Esophagus (tissue), 2 donors: ENCODE measurements around the gene H2BK1. TPM values are rescaled to one million over a fixed set of nuclear protein-coding genes. Genes with fewer than 3 reads are reported as not detected.

Experiments used
- H3K27ac ChIP-seq, 2 donors: one replicate each; pipeline ENCODE4 v1.5.1; 2013; ENCODE audit warnings: low read depth in 2 of 2, mild to moderate bottlenecking in 2 of 2, inconsistent platforms in 1 of 2, low read length in 1 of 2, moderate library complexity in 1 of 2
- H3K27me3 ChIP-seq, 2 donors: one replicate each; pipeline ENCODE4 v1.6.1; 2013; ENCODE audit warnings: low read length in 2 of 2, control low read depth in 1 of 2, mild to moderate bottlenecking in 1 of 2; ENCODE audit not compliant: insufficient read depth in 2 of 2, control insufficient read depth in 1 of 2
- H3K36me3 ChIP-seq, 2 donors: one replicate each; pipeline ENCODE4 v1.6.1; 2013; ENCODE audit warnings: low read length in 1 of 2; ENCODE audit not compliant: control insufficient read depth in 2 of 2, insufficient read depth in 2 of 2
- H3K4me1 ChIP-seq, 2 donors: one replicate each; pipeline ENCODE4 v1.6.1; 2013; ENCODE audit warnings: low read length in 1 of 2; ENCODE audit not compliant: control insufficient read depth in 2 of 2, insufficient read depth in 2 of 2
- H3K4me3 ChIP-seq, 2 donors: one replicate each; pipeline ENCODE4 v1.5.1; 2013; ENCODE audit warnings: low read length in 2 of 2, mild to moderate bottlenecking in 2 of 2, low read depth in 1 of 2, moderate library complexity in 1 of 2
- H3K9me3 ChIP-seq, 2 donors: one replicate each; pipeline ENCODE4 v1.6.1; 2013; ENCODE audit warnings: mild to moderate bottlenecking in 2 of 2, low read depth in 1 of 2, low read length in 1 of 2, moderate library complexity in 1 of 2; ENCODE audit not compliant: control insufficient read depth in 2 of 2, insufficient read depth in 1 of 2
- WGBS, 2 donors: extraction: QIAGEN DNeasy Blood & Tissue Kit; methylation state at CpG; one replicate each; pipeline ENCODE4 v1.1.7; 2013; 5-methylcytosine and 5-hydroxymethylcytosine counted together
- polyA plus RNA-seq, 2 donors: library from polyadenylated mRNA; stranded (reverse); fragments of 200-250 nt; gene quantifications; one replicate each; pipeline ENCODE4 v1.2.3, GENCODE V29; 2013
- donor health status: healthy with polysubstance abuse.
- donor health status: Bipolar disorder and iron deficiency.

The H2BK1 gene
- polyA plus RNA-seq, 2 donors: not detected

DNA sequence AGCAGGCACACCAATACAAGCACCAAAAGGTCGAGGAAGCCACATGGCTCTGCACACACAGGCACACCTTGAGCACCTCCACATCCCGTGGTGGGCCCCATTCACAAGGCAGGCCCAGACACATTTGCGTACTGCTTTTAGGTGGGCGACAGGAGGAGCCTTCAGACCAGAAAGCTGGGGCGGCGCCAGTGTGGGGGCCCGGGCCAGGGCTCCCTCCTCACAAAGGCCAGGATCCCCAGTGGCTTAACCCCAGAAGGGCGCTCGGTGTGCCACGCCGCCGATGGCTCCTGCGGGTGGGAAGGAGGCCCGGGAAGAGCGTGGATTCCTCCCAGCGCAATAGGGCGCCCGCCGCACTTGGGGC lies 41.0 kb upstream of the H2BK1 start:
- Histone ChIP-seq H3K4me1 (peaks cover 2 to 15% of the 10 kb centered on the region in 2 donors), H3K27me3 (no peaks in the 10 kb centered on the region), H3K27ac (peak overlapping the region; percentile 74 to 76), H3K4me3 (peak overlapping the region; percentile 42 to 49), H3K36me3 (no peaks in the 10 kb centered on the region), H3K9me3 (no peaks in the 10 kb centered on the region)
- 5% methylated on average over 14 to 19 of the region's 19 CpGs for WGBS, 2 donors

DNA sequence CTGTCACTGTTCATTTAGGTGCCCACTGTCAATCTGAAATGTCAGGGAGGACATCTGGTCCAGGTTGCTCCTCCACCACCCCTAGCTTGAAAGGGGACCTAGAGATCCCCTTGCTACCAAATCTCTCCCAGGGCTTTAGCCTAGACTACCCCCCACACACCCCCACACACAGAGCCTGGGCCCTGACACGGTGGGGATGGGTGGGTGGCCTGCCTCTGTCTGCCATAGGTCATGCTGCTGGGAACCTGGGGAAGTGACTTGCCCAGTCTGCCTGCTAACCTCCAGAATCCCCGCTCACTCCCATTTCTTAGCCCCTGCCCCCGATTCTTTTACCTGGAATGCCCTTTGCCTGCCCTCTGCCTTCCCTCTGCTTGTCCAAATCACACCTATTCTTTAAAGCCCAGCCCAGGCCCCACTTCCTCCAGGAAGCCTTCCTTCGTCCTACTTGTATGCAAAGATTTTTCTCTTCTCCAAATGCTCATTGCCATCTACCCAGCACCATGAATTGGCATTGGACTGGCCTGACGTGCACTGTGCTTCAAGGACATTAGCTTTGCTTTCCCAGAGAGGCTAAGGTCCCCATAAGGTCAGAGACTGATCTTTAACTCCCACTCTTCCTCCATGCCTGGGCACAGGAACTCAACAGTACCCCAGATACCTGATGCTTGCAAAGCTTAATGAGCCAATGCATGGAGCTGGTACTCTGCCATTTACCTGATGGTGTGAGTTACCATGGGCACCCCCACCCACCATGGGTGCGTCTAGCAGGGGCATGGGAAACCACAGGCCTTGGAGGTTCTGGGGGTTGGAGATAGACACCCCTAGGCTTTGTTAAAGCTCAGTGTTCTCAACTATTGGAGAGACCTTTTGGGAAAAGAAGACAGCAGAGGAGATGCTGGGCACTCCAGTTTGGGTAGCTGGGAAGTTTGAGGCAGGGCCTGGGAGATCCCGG lies 40.2 kb upstream of the H2BK1 start:
- H3K27ac ChIP-seq: peak overlapping the region; percentile 12 to 85
- H3K9me3 ChIP-seq: no peaks in the 10 kb centered on the region
- H3K27me3 ChIP-seq: no peaks in the 10 kb centered on the region
- H3K4me3 ChIP-seq: no peak overlapping the region
- peaks cover 2 to 19% of the 10 kb centered on the region in 2 donors for H3K4me1 ChIP-seq
- no peaks in the 10 kb centered on the region for H3K36me3 ChIP-seq
- WGBS, 2 donors: 64 to 73% methylated on average over 7 of the region's 7 CpGs

DNA sequence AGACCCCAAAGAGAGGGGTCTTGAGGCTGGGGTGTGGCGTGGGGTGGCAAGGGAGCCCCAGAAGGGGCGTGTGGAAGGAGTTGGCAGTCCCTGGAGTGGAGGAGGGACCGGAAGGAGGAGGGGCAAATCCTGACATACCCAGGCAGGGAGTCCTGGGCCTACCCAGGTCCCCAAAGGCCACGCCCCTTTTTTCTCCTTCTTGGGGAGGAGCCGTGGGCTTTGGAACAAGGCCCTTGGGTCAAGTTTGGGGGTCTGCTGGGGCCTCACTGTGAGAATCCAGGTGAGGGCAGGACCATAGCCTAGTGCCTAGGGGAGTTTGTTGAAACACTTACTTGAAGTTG lies 39.4 kb upstream of the H2BK1 start:
- H3K4me3 ChIP-seq: no peak overlapping the region
- H3K36me3 ChIP-seq: no peaks in the 10 kb centered on the region
- H3K9me3 ChIP-seq: no peaks in the 10 kb centered on the region
- H3K4me1 ChIP-seq: peaks cover 2 to 21% of the 10 kb centered on the region in 2 donors
- no peaks in the 10 kb centered on the region for H3K27me3 ChIP-seq
- peak overlapping the region; percentile 79 to 85 for H3K27ac ChIP-seq
- 15 to 17% methylated on average over 4 to 5 of the region's 5 CpGs for WGBS, 2 donors

DNA sequence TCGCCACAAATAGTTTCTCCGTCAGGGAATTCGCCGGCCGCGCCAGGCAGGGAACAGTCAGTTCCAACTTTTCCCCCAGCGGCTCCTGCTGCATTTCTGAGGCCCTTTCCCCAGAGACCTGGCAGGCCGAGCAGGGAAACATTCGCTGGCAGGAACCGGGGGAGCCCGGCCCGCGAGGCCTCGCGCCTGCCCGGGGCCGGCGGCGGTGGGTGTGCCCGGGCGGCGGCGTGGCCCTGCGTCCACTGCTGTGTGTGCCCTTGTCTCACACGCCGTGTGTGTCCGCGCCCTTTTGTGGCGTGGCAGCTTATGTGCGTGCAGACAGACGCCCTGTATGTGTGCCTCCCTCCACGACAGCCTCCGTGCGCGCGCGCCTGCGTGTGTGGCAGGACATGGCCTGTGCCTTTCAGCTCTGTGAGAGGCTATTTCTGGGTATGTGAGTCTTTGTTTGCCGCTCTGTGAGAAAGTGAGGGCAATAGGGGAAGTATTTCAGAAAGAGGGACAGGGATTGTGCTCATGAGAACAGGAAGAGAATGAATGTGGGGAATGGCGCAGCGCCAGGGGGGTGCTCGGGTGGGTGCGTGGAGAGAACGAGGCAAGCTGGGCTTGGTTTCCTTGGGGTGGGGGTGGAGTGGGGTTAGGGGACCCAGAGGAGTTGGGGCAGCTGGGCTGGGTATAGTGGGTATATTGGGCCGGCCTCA lies 38.9 kb upstream of the H2BK1 start:
- no peaks in the 10 kb centered on the region for H3K27me3 ChIP-seq
- peak overlapping the region; percentile 79 to 85 for H3K27ac ChIP-seq
- no peaks in the 10 kb centered on the region for H3K36me3 ChIP-seq
- peak overlapping the region; percentile 50 to 53 for H3K4me3 ChIP-seq
- WGBS, 2 donors: 3 to 5% methylated on average over 43 to 45 of the region's 45 CpGs
- H3K4me1 ChIP-seq: peaks cover 3 to 21% of the 10 kb centered on the region in 2 donors
- H3K9me3 ChIP-seq: no peaks in the 10 kb centered on the region

DNA sequence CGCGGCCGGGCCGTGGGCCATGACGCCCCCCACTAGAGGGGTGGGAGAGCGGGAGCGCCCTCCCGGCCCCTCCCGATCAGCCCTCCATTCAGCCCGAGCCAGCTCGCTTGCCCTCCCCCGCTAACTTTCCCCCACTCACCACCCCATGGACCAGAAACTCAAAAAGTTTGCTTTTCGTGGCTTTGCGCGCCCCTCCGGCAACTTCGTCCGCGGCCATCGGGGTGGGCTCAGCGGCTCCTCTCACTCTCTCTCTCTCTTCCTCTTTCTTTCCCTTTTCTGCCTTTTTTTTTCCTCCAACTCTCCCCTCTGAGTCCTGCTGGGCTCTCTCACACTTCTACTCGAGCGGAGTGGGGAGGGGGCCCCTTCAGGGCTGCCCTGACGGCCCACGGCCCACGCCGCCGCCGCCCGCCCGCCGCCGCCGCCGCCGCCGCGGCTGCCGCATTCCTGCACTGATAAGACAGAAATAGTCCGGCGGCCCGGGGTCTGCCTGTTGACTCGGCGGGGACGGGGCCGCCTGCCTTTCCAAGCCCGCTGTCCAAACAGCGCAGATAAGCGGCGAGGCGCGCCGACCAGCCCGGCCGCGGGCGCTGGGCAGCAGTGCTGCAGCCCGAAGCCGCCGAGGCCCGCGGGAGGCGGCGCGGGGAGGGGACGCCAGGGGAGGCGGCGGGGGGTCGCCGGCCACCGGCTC lies 38.2 kb upstream of the H2BK1 start, which contains the start of gene SMARCD3:
Gene SMARCD3, minus strand, starts transcription at position 349 of the 688 bp plus-strand sequence. Its CDS starts 132 bp downstream, at position 217.
- Histone ChIP-seq H3K27me3 (no peaks in the 10 kb centered on the region), H3K4me3 (peak within 1 kb of the TSS; percentile 50 to 53), H3K4me1 (peaks cover 6 to 21% of the 10 kb centered on the region in 2 donors)

DNA sequence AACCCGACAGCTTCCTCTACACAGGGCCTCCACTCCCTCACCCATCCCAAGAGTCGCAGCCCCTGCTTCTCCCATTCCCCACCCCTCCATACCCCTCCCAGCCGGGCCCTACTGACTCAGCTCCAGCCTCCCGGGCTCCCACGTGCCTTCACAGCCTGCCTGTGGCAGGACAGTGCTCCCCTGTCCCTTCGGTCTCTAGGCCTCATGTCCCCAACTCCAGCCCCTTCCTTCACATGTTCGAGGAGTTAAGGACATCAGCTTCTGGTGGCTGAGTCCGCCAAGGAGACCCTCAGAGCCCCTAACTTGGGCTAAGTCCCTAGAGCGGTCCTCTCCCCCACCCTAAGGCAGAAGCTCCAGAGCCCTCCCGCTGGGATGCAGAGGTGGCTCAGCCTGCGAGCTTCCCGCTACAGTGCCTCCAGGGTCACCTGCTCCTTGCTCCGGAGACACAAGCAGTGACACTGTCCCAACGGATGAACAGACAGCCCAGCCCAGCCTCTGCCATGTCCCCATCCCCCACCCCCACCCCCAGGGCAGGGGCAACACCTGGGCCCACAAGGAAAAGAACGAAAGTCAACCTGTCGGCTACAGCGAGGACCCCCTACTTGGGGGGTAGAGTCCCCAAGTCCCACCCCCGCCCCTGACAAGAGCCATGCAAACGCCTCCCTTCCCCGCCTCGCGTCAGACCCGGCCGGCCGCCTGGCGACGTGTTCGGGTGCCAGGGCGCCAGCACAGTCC lies 37.5 kb upstream of the H2BK1 start:
- H3K36me3 ChIP-seq: no peaks in the 10 kb centered on the region
- H3K4me1 ChIP-seq: peaks cover 6 to 25% of the 10 kb centered on the region in 2 donors
- H3K9me3 ChIP-seq: no peaks in the 10 kb centered on the region
- 11% methylated on average over 24 to 29 of the region's 29 CpGs for WGBS, 2 donors
- peak overlapping the region; percentile 64 to 85 for H3K27ac ChIP-seq
- no peaks in the 10 kb centered on the region for H3K27me3 ChIP-seq
- peak overlapping the region; percentile 50 to 53 for H3K4me3 ChIP-seq

More for the DNA sequence above, 38.2 kb upstream of the H2BK1 start, which contains the start of gene SMARCD3:
- peak within 1 kb of the TSS; percentile 79 to 85 for H3K27ac ChIP-seq
- WGBS, 2 donors: 1% methylated on average over 63 to 71 of the region's 71 CpGs
- H3K36me3 ChIP-seq: no peaks in the 10 kb centered on the region
- H3K9me3 ChIP-seq: no peaks in the 10 kb centered on the region

DNA sequence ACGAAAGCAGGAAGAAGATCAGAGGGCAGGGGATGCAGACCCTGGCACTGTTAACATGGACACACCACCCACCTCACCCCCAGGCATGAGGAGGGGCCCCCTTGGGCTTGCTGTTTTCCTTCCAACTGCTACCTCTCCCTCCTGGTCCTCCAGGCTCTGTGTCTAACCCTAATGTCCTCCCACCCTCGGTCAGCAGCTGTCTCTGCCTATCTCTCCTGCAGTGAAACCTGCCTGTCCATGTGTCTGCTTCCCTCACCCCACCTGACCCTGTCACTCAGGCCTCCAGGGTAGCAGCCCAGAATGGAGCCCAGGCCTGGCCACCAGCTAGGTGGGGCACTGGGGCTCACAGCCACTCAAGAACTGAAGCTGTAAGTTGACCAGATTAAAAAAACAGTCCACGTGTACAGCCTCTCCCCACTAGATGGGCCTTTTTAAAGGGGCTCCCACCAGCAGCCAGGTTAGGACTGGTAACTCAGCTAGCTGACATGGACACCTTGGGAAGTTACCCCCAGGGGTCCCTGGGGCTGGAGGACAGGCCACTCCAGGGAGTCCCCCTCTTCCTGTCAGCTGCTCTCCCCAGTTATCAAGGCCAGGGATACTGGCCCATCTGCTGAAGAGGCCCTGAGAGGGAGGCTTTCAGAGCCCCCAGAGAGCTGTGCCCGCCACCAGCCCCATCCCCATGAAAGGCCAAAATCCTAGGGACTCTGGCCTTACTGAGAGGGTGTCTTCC lies 36.7 kb upstream of the H2BK1 start:
- H3K4me1 ChIP-seq: peaks cover 6 to 23% of the 10 kb centered on the region in 2 donors
- no peaks in the 10 kb centered on the region for H3K9me3 ChIP-seq
- no peaks in the 10 kb centered on the region for H3K36me3 ChIP-seq
- H3K27ac ChIP-seq: peak overlapping the region; percentile 64 to 85
- no peak overlapping the region for H3K4me3 ChIP-seq
- 62 to 64% methylated on average over 4 of the region's 4 CpGs for WGBS, 2 donors
- H3K27me3 ChIP-seq: no peaks in the 10 kb centered on the region

DNA sequence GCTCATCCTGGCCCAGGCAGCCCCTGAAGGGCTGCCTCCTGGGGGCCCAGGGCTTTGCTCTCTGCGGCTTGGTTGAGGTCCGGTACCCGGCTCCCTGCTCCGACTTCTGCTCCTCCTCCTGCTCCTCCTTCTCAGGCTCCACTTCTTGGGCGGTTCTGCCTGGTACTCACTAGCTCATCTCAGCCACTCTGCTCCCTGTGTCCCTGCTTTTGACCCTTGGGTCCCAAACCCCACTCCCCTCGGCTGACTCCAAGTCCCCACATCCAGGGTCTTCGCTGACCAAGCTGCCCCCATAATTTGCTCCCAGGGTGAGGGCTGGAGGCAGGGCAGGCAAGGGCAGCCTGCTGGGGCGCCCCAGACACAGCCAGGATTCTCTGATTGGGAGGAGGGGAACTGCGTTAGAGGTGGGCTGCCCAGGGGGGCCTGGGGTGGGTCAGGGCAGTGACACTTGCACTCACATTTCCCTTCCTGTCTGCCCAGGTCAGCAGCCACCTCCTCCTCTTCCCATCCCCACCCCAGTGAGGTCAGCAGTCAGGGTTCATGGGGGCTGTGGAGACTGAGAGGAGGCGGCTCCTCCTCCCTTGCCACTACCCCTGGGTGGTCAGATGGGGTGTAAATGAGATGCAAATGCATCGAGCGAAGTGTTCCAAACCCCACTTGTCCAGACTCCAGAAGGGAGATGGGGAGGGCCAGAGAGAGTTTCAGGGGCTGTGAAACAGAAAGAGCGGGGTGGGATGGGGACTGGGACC lies 36.0 kb upstream of the H2BK1 start:
- H3K36me3 ChIP-seq: peaks cover 0 to 1% of the 10 kb centered on the region in 2 donors
- peak overlapping the region in 1 of 2 donors; percentile 17 for H3K27ac ChIP-seq
- H3K4me3 ChIP-seq: no peak overlapping the region
- H3K27me3 ChIP-seq: no peaks in the 10 kb centered on the region
- H3K4me1 ChIP-seq: peaks cover 4 to 23% of the 10 kb centered on the region in 2 donors
- no peaks in the 10 kb centered on the region for H3K9me3 ChIP-seq
- 45 to 49% methylated on average over 13 of the region's 13 CpGs for WGBS, 2 donors
